MM.1S (cell line): Measurements from ENCODE around the gene SUCO.

Source experiments
- CTCF ChIP-seq: fragments of 300-600 bp; sonication (generic); IDR thresholded peaks from 2 replicates; pipeline ENCODE4 v1.5.1; 2016; ENCODE audit warnings: antibody characterized with exemption, low read length, mixed read lengths
- EZH2 ChIP-seq: fragments of 300-600 bp; sonication (generic); optimal IDR thresholded peaks from 2 replicates; pipeline ENCODE3; 2017; ENCODE audit warnings: low read depth, mild to moderate bottlenecking, antibody characterized with exemption, low read length, mixed read lengths
- EZH2phosphoT487 ChIP-seq: fragments of 300-600 bp; sonication (generic); IDR thresholded peaks from 2 replicates; pipeline ENCODE4 v1.6.1; 2018; ENCODE audit warnings: antibody characterized with exemption, low read length

- no peak for TF ChIP-seq CTCF
- no peak for TF ChIP-seq EZH2
- no peak for TF ChIP-seq EZH2phosphoT487
These were observed 25.2 kb upstream of the SUCO start for GRCh38 chr1:172507741-172508140.
